Measurements from ENCODE around the gene DCTPP1. TPM values are rescaled to one million over a fixed set of nuclear protein-coding genes. Genes with fewer than 3 reads are reported as not detected.
"Not testable (repeated sequence)": the region's sequence is repeated elsewhere in the genome, so short reads cannot be mapped to it uniquely, and the experiment has no call there.

The DCTPP1 gene
- total RNA-seq = 10 to 100 TPM; 10.2 to 51.5 (median 28.7) TPM

DNA sequence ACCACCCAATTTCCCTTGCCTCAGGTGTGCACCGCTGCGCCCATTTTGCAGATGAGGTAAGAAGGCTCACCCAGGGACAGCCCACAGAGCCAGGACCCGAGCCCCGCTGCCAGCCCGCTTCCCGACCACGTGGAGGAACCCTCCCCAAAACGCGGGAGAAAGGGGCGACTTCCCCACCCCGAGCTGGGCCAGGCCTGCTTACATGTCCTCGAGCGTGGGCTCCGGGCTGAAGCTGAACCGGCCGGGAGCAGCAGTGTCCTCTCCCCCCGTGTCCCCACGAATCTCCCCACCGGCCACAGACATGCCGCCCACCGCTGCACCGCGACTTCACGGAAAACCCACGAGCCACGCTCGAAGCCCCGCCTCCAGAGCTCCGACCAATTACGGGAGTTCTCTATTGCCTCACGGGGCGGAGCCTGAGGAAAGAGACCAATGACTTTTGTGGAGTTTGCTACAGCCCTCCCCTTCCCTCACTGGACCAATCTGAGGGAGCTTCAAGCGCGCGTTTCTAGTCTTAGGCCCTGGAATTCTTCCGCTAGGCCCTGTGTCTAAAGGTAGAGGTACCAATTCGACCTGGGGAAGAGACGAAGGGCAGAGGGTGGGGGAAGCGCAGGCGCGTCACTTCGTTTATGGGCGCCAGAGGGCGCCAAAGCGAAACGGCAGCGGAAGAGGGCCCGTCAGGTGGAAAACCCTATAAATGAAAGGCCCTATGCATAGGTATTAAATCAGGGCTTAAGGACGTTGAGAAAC lies at the start of gene DCTPP1:
DCTPP1 (minus strand) TSS at position 353 of the 750 bp plus-strand sequence; CDS start at position 303, 50 bp downstream.
- H3K4me3 ChIP-seq = peak within 1 kb of the TSS; percentile 48 to 87

DNA sequence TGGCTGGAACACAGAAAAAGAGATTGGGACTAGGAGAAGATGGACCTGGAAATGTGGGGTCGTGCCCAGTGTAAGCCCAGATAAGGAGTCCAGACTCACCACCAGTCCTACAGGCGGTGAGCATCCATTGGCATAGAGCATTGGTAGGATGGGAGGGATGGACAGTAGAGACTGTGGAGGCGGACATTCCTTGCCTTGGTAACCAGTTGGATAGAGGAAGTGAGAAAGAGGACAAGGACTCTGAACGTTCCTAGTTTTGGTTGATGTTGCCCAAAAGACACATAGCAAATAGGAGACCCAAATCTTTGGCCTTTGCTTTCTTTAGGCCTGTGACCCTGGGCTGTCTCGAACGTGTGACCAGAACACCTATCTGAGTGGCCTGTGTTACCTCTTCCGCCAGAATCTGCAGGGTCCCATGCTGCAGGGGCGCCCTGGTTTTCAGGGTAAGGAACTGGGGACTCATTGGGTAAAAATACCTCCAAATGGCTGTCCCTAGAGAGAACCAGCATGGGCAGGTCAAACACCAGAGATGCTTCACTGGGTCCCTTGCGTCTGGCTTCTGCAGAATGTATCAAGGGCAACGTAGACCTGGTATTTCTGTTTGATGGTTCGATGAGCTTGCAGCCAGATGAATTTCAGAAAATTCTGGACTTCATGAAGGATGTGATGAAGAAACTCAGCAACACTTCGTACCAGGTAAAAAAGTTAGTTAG lies 49.1 kb upstream of the DCTPP1 start:
- Histone ChIP-seq H3K27ac (no peak overlapping the region), H3K9me3 (no peaks in the 10 kb centered on the region), H3K36me3 (no peaks in the 10 kb centered on the region), H3K27me3 (peaks cover 0 to 1% of the 10 kb centered on the region in 2 donors), H3K4me3 (no peak overlapping the region), H3K4me1 (no peaks in the 10 kb centered on the region)
- TF ChIP-seq, protein P1, sequence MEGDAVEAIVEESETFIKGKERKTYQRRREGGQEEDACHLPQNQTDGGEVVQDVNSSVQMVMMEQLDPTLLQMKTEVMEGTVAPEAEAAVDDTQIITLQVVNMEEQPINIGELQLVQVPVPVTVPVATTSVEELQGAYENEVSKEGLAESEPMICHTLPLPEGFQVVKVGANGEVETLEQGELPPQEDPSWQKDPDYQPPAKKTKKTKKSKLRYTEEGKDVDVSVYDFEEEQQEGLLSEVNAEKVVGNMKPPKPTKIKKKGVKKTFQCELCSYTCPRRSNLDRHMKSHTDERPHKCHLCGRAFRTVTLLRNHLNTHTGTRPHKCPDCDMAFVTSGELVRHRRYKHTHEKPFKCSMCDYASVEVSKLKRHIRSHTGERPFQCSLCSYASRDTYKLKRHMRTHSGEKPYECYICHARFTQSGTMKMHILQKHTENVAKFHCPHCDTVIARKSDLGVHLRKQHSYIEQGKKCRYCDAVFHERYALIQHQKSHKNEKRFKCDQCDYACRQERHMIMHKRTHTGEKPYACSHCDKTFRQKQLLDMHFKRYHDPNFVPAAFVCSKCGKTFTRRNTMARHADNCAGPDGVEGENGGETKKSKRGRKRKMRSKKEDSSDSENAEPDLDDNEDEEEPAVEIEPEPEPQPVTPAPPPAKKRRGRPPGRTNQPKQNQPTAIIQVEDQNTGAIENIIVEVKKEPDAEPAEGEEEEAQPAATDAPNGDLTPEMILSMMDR (IDR thresholded peaks at IDR 0.05) = no peak
- no peak for TF ChIP-seq POLR2A (IDR thresholded peaks at IDR 0.05)
- no peak for DNase-seq
- intact Hi-C loops (cut with DNase I; ENCODE audit: low total_unique reads) = no loop called here

More for the DNA sequence above, at the start of gene DCTPP1:
- no peaks in the 10 kb centered on the region for H3K36me3 ChIP-seq
- peak; percentile 94 to 97 for DNase-seq
- H3K27me3 ChIP-seq = no peaks in the 10 kb centered on the region
- peak within 1 kb of the TSS; percentile 67 to 77 for H3K27ac ChIP-seq
- no peaks in the 10 kb centered on the region for H3K9me3 ChIP-seq
- no peak for TF ChIP-seq POLR2A (IDR thresholded peaks at IDR 0.05)
- TF ChIP-seq, protein P1 (IDR thresholded peaks at IDR 0.05) = peak; percentile 62 to 89 (median 82)
- intact Hi-C loops (cut with DNase I; ENCODE audit: low total_unique reads) = no loop called here
- peaks cover 0 to 5% of the 10 kb centered on the region in 2 donors for H3K4me1 ChIP-seq

DNA sequence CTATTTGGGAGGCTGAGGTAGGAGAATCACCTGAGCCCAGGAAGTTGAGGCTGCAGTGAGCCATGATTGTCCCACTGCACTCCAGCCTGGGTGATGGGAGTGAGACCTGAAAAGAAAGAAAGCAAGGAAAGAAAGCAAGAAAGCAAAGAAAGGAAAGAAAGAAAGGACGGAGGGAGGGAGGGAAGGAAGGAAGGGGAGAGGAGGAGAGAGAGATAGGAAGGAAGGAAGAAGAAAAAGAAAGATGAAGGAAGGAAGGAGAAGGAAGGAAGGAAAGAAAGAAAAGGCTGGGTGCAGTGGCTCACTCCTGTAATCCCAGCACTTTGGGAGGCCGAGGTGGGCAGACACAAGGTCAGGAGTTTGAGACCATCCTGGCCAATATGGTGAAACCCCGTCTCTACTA lies 47.9 kb upstream of the DCTPP1 start:
- intact Hi-C loops (cut with DNase I; ENCODE audit: low total_unique reads); H3K36me3 ChIP-seq; H3K27ac ChIP-seq; H3K4me3 ChIP-seq; DNase-seq; H3K27me3 ChIP-seq; H3K9me3 ChIP-seq; H3K4me1 ChIP-seq: not testable (repeated sequence)

DNA sequence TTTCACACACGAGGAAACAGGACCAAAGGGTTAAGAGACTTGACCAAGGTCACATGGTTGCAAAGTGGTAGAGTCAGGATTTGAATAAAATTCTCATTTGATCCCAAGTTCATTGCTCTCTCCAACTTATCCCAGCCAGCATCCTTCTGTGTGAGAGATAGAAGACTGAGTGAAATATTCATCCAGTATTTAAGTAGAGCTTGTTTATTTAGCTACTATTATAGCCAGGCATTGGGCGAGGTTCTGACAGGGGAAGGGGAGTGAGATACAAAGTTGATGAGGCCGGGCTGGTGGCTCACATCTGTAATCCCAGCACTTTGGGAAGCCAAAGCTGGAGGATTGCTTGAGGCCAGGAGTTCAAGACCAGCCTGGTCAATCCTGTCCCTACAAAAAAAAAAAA lies 47.2 kb upstream of the DCTPP1 start:
- TF ChIP-seq, protein P1 (IDR thresholded peaks at IDR 0.05) = no peak
- no peak for TF ChIP-seq POLR2A (IDR thresholded peaks at IDR 0.05)
- no peak for DNase-seq
- Histone ChIP-seq H3K36me3 (no peaks in the 10 kb centered on the region), H3K9me3 (no peaks in the 10 kb centered on the region), H3K4me3 (no peak overlapping the region), H3K27ac (no peak overlapping the region), H3K27me3 (peaks cover 0 to 6% of the 10 kb centered on the region in 2 donors), H3K4me1 (no peaks in the 10 kb centered on the region)
- intact Hi-C loops (cut with DNase I; ENCODE audit: low total_unique reads) = no loop called here

DNA sequence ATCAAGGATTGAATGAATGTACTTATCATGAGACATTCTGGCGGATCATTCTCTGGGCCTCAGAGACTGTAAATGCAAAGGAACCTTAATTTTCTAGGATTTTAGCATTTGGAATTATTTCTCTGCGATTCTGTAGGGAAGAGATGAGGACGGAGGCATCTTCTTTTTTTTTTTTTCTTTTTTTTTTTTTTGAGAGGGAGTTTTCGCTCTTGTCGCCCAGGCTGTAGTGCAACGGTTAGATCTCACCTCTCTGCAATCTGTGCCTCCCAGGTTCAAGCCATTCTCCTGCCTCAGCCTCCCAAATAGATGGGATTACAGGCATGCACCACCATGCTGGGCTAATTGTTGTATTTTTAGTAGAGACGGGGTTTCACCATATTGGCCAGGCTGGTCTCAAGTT lies 44.9 kb upstream of the DCTPP1 start:
- Histone ChIP-seq H3K36me3 (no peaks in the 10 kb centered on the region), H3K4me1 (no peaks in the 10 kb centered on the region), H3K27ac (no peak overlapping the region), H3K9me3 (no peaks in the 10 kb centered on the region), H3K27me3 (peaks cover 0 to 6% of the 10 kb centered on the region in 2 donors), H3K4me3 (no peak overlapping the region)
- intact Hi-C loops (cut with DNase I; ENCODE audit: low total_unique reads) = no loop called here
- TF ChIP-seq, protein P1 (IDR thresholded peaks at IDR 0.05) = no peak
- TF ChIP-seq POLR2A (IDR thresholded peaks at IDR 0.05) = no peak
- DNase-seq = no peak
